ENCODE results near the gene HBZ.
"Not testable (repeated sequence)": the region's sequence is repeated elsewhere in the genome, so short reads cannot be mapped to it uniquely, and the experiment has no call there.

DNA sequence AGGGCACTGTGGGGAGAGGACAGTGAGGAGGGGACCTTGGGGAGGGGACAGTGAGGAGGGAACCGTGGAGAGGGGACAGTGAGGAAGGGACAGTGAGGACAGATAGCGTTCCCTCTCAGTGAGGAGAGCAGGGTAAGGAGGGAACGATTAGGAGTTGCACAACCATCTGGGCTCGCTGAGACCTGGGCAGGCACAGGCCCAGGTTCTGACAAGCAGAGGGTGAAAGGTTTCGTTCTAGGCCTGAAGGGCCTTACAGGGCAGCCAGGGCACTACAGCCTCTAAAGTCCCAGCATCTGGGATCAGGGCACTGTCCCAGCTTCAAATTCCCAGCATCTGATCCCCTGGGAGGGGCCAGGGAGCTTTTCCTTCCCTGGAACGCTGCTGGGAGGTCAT is 681 bp downstream of the HBZ start:
- TF ChIP-seq EZH2 (IDR thresholded peaks at IDR 0.05; ENCODE audit: low read length, missing control alignments): not testable (repeated sequence)
- TF ChIP-seq, protein P1, sequence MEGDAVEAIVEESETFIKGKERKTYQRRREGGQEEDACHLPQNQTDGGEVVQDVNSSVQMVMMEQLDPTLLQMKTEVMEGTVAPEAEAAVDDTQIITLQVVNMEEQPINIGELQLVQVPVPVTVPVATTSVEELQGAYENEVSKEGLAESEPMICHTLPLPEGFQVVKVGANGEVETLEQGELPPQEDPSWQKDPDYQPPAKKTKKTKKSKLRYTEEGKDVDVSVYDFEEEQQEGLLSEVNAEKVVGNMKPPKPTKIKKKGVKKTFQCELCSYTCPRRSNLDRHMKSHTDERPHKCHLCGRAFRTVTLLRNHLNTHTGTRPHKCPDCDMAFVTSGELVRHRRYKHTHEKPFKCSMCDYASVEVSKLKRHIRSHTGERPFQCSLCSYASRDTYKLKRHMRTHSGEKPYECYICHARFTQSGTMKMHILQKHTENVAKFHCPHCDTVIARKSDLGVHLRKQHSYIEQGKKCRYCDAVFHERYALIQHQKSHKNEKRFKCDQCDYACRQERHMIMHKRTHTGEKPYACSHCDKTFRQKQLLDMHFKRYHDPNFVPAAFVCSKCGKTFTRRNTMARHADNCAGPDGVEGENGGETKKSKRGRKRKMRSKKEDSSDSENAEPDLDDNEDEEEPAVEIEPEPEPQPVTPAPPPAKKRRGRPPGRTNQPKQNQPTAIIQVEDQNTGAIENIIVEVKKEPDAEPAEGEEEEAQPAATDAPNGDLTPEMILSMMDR (conservative IDR thresholded peaks at IDR 0.05 in 1 of 2, IDR thresholded peaks at IDR 0.05 in 1 of 2; ENCODE audit: low read depth in 1 of 2, low read length in 2 of 2): not testable (repeated sequence)
